ENCODE data around the gene PPP2R5A.

PPP2R5A gene

GRCh38 chr1:212364985-212365384, 79.8 kb downstream of the PPP2R5A start:
- no peak overlapping the region for H3K27ac ChIP-seq
- TF ChIP-seq CTCF (conservative IDR thresholded peaks at IDR 0.05), result no peak

- TF ChIP-seq CTCF (conservative IDR thresholded peaks at IDR 0.05), result no peak
- no peak overlapping the region for H3K27ac ChIP-seq
These were observed 81.7 kb downstream of the PPP2R5A start for GRCh38 chr1:212366901-212367300.

DNA sequence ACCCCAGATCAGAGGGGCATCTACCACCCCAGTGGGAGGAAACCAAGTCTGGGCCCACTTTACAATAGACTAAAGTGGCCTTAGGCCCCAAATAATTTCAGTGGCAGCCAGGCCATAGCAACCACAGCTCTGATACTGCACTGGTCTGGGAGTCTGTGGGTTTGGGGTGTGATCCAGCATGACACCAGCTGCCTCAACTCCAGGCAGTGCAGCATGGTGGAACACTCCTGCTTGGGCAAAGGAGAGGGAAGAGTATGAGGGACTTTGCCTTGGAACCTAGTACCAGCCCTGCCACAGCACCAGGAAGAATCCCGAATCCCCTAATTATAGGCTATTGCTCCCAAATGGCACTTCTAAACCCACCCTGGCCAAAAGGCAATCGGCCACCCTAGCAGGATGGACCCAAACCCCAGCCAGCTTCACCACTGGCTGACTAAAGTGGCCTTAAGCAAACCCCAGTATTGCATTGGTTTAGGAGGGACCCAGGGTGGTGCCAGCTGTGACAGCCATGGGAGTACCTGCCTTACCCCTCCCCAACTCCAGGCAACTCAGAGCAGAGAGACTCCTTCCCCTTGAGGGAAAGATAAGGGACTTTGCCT, 82.4 kb downstream of the PPP2R5A start:
- no peak for TF ChIP-seq CTCF (conservative IDR thresholded peaks at IDR 0.05)
- no peak overlapping the region for H3K27ac ChIP-seq

DNA sequence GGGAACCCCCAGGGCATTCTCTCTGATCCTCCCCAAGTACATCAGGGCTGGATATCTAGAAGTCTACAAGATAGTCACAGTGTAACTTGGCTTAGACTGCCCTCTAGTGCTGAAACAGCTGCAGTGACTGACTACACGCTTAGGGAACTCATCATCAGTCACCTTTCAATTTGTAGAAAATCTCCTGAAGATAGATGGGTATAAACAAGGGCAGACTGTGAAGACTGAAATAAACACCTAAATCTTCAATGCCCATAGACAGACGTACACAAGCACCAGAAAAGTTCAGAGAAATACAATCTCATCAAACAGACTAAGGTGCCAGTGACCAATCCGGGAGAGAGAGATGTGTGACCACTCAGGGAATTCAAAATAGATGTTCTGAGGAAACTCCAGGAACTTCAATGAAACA, 82.9 kb downstream of the PPP2R5A start:
- no peak overlapping the region for H3K27ac ChIP-seq
- peak; percentile 95 for TF ChIP-seq CTCF (conservative IDR thresholded peaks at IDR 0.05)

GRCh38 chr1:212375986-212376385, 90.8 kb downstream of the PPP2R5A start:
- no peak overlapping the region for H3K27ac ChIP-seq
- no peak for TF ChIP-seq CTCF (conservative IDR thresholded peaks at IDR 0.05)

DNA sequence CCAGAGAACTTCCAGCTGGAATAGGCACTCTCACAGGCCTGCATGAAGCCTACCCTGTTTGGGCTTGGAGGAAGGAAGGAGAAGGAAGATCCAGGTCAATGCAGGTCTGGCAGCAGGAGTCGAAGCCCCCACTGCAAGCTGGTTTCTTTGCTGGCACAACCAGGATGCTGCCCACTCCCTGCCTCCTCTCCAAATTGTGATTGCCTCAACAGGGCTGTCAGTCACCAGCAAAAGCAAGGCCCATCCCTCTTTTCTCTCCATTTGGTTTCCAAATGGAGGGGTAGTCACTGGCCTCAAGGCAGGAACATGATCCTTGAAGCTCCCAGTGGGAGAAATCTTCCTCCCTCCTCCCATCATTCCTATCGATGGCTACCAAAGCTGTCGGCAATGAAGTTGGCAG, 92.4 kb downstream of the PPP2R5A start:
- TF ChIP-seq CTCF (conservative IDR thresholded peaks at IDR 0.05), result no peak
- H3K27ac ChIP-seq, result no peak overlapping the region

DNA sequence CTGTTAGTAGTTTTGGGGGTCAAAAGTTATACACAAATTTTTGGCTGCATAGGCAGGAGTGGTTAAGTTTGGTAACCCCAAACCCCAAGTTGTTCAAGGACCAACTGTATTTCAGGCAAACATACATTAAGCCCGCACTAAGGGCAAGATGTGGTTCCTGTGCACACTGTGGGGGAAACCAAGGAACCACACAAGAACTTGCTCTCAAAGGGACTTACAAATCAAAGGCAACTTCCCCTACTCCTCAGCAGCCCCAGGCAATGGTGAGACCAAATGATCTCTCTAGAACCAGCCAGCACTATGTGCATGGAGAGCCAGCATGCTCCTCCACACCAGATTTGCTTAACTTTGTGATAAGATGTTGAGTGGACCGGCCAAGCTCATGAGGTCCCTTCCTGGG, 94.2 kb downstream of the PPP2R5A start:
- H3K27ac ChIP-seq, result no peak overlapping the region

More for the DNA sequence above, 94.2 kb downstream of the PPP2R5A start:
- TF ChIP-seq CTCF (conservative IDR thresholded peaks at IDR 0.05), result no peak

All from VCaP (cell line).